Left colon (tissue), 2 donors: ENCODE results near the gene HADHA. TPM values are rescaled to one million over a fixed set of nuclear protein-coding genes. Genes with fewer than 3 reads are reported as not detected.
A peak's percentile ranks its signal among the peaks of the same experiment; 100 is the strongest.
"Not testable (repeated sequence)": the region's sequence is repeated elsewhere in the genome, so short reads cannot be mapped to it uniquely, and the experiment has no call there.

Experiments used
- ATAC-seq: fragments of 200-7000 bp; cut with Tn5 transposase; one replicate; pipeline ENCODE4 v1.9.1; 2020; ENCODE audit warnings: mild to moderate bottlenecking, moderate library complexity
- DNase-seq, 2 donors: peaks; one replicate each; pipeline ENCODE4 v3.0.0-alpha.2; 2020
- intact Hi-C, 2 donors: fragments of 100-400 bp; cut with DNase I in 1 of 2; cut with micrococcal nuclease in 1 of 2; formaldehyde crosslinking; loops; one replicate each; pipeline versions ENCODE4 v1.11.2 to v1.14.0; 2022; cut with DNase I, micrococcal nuclease
- long read RNA-seq: library from polyadenylated mRNA; unstranded; transcript quantifications from one replicate; pipeline ENCODE4 v2.0.0, GENCODE V29; 2021
- total RNA-seq, 2 donors: library from RNA; stranded (reverse); fragmentation: NEBNext Ultra II Directional; extraction: Animal tissue kit (Norgen Biotek cat#: 25700); gene quantifications; one replicate each; pipeline ENCODE4 v1.2.1, GENCODE V29; 2021
- donor health status: DM: no; HTN: no; CAD: no.
- donor health status: DM: yes; HTN: yes; CAD: no.

HADHA gene
- 100 to 1,000 TPM; 239 to 294 TPM for total RNA-seq
- long read RNA-seq, transcript HADHA-201 (20 exons, 3,037 nt): major isoform, 557 of 692 reads
- long read RNA-seq, partial matches to known transcripts: 103 of 692 reads
- long read RNA-seq, other reads (novel, unspliced or antisense): 30 of 692 reads

GRCh38 chr2:26244309-26245230 lies at the start of gene HADHA, which contains the start of gene HADHB:
Gene HADHA (minus strand): TSS chr2:26244632. CDS start chr2:26244596, 36 bp downstream.
Gene HADHB (plus strand): TSS chr2:26244939. CDS start chr2:26254255, 9,316 bp downstream.
- intact Hi-C loops: no loop called here
- peak; percentile 92 for ATAC-seq
- DNase-seq: peak; percentile 92 to 94

DNA sequence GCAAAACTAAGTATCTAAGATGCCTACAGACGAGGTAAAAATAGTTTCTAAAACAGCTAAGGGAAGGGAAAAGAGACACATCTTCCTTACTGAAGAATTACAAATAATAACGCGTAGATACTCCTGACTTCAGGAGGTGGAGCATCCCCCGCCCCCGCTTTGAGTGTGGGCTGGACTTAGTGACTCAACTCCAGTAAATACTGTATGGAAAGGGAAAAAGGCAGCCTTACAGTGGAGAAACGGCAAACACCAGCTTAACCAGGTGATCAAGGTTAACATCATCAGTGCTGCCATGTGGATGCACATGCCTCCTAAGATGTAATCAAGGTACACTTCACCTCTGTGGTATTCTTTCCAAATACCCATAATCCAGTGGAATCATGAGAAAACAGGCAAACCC lies 48.2 kb upstream of the HADHA start:
- intact Hi-C loops: no loop called here
- ATAC-seq (no peak), DNase-seq (no peak)

DNA sequence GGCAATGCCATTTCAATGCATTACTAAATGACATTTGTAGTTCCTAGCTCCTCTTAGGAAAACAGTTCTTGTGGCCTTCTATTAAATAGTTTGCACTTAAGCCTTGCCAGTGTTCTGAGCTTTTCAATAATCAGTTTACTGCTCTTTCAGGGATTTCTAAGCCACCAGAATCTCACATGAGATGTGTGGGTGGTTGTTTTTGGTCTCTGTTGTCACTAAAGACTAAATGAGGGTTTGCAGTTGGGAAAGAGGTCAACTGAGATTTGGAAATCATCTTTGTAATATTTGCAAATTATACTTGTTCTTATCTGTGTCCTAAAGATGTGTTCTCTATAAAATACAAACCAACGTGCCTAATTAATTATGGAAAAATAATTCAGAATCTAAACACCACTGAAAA lies 45.6 kb upstream of the HADHA start:
- ATAC-seq (no peak), DNase-seq (no peak)
- intact Hi-C loops: no loop called here

GRCh38 chr2:26285931-26286330 lies 41.5 kb upstream of the HADHA start:
- no peak for ATAC-seq
- intact Hi-C loops: no loop called here
- no peak for DNase-seq

- DNase-seq (no peak), ATAC-seq (no peak)
- intact Hi-C loops: no loop called here
These were observed 39.7 kb upstream of the HADHA start for GRCh38 chr2:26284132-26284531.

- no peak for DNase-seq
- intact Hi-C loops: no loop called here
- ATAC-seq: no peak
These were observed 39.2 kb upstream of the HADHA start for GRCh38 chr2:26283606-26284005.

GRCh38 chr2:26281226-26281625 lies 36.8 kb upstream of the HADHA start:
- DNase-seq (no peak), ATAC-seq (peak; percentile 76)
- intact Hi-C loops: no loop called here

DNA sequence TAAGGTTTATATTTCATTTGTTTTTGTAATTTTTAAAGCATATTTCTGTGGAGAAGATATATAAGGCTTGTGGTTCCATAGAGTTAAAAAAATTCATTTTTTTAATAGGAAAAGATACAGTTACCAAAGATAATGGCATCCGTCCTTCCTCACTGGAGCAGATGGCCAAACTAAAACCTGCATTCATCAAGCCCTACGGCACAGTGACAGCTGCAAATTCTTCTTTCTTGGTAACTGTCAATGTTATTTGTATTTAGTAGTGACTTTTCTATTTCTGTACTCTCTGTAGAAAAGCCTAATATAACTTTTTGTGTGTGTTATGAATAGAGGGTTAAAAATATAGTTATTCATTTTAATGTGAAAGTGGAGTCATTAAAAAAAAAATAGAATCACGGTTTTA lies 35.5 kb upstream of the HADHA start:
- no peak for DNase-seq
- intact Hi-C loops: no loop called here
- no peak for ATAC-seq

GRCh38 chr2:26276484-26277227 lies 32.2 kb upstream of the HADHA start:
- ATAC-seq (no peak), DNase-seq (no peak)
- intact Hi-C loops: no loop called here

DNA sequence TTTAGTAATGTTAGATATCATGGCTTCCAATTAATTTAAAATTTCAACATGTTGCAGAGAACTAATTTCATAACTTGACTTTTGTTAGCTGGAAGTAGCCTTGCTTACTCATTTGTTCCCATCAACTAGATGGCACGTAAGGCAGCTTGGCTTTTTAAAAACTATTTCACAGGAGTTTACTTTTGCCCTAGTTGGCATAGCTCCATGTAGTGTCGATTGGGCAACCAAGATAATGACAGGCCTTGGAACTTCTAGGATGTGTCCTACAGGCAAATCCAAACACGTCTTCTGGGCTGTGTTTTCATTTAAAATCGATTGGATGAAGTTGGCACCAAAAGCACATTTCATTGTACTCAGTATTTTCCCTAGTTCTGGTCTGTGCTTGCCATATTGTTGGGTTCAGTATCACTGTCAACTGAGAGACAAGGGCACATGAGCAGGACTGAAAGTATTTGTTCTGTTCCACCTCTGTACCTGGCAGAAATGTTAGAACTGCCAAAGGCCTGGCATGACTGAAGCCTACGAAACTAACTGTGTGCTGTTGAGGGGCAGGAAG lies 29.7 kb upstream of the HADHA start:
- intact Hi-C loops: no loop called here
- ATAC-seq: peak; percentile 80

DNA sequence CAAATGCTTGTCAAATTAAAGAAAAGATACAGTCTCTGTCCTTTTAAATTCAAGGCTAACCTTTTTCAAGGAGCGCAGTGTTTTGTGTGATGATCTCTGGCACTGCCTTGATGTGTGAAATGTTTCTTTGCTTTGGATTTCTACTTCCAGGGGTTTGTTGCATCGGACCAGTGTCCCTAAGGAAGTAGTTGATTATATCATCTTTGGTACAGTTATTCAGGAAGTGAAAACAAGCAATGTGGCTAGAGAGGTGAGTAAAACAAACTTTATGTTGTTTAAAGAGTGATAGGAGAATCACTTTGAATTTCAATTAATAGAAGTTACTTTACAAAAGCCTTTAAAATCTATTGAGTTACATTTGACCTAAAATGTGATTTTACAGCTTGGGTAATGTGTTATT lies 29.1 kb upstream of the HADHA start:
- intact Hi-C loops: no loop called here
- DNase-seq (no peak), ATAC-seq (peak; percentile 46)

More for the DNA sequence above, 29.7 kb upstream of the HADHA start:
- peak in 1 of 2 donors; percentile 49 for DNase-seq

DNA sequence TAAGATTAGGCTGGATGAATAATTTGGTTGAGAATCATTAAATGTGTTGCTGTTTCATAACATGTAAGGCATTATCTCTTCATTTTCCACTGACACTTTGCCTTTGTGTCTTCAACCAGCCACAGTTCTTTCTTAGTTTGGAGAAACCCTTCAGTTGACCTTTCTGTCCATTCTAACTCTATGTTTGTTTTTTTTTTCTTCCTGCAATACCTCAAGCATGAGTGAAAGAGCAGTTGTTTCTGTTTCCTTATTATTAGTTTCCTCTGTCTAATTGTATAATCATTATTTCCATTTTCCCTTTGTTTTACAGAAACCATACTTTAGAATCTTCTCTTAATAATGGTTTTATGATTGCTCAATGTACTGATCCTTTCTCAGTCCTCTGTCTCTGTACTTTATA lies 25.9 kb upstream of the HADHA start:
- intact Hi-C loops: no loop called here
- DNase-seq: no peak
- ATAC-seq: no peak

GRCh38 chr2:26269571-26270158 lies 25.2 kb upstream of the HADHA start:
- intact Hi-C loops: no loop called here
- ATAC-seq (no peak), DNase-seq (no peak)

DNA sequence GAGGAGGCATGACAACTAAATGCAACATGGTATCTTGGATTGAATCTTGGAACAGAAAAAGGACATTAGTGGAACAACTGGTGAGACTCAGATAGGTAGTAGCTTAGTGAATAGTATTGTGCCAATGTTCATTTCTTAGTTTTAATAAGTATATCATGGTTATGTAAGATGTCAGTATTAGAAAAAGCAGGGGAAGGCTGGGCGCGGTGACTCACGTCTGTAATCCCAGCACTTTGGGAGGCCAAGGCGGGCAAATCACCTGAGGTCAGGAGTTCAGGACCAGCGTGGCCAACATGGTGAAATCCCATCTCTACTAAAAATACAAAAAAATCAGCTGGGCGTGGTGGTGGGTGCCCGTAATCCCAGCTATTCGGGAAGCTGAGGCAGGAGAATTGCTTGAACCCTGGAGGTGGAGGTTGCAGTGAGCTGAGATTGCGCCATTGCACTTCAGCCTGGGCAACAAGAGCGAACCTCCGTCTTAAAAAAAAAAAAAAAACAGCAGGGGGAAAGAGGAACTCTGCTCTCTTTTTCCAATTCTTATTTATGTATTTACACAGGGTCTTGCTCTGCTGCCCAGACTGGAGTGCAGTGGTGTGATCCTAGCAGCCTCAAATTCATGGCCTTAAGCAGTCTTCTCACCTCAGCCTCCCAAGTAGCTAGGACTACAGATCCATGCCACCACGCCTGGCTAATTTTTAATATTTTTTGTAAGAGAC lies 24.4 kb upstream of the HADHA start:
- ATAC-seq, intact Hi-C loops: not testable (repeated sequence)

GRCh38 chr2:26268213-26268612 lies 23.8 kb upstream of the HADHA start:
- intact Hi-C loops: no loop called here
- ATAC-seq (no peak), DNase-seq (no peak)

More for the DNA sequence above, 24.4 kb upstream of the HADHA start:
- not testable (repeated sequence) for DNase-seq

- ATAC-seq, intact Hi-C loops, DNase-seq: not testable (repeated sequence)
These were observed 14.4 kb upstream of the HADHA start for GRCh38 chr2:26258836-26259235.

GRCh38 chr2:26255759-26256384 lies 11.4 kb upstream of the HADHA start:
- intact Hi-C loops: no loop called here
- ATAC-seq (no peak), DNase-seq (no peak)

GRCh38 chr2:26251893-26252292 lies 7.5 kb upstream of the HADHA start:
- ATAC-seq (no peak), DNase-seq (peak in 1 of 2 donors; percentile 38)

More at GRCh38 chr2:26251893-26252292, 7.5 kb upstream of the HADHA start:
- intact Hi-C loops: no loop called here
